HepG2 (cell line): Measurements from ENCODE around the gene KLF15. TPM values are rescaled to one million over a fixed set of nuclear protein-coding genes. Genes with fewer than 3 reads are reported as not detected.

Experiments
- ATAC-seq: fragments of 200-7000 bp; cut with Tn5 transposase; 3 replicates; pipeline ENCODE4 v1.9.1; 2020; ENCODE audit warnings: mild to moderate bottlenecking, moderate library complexity
- BruUV-seq: library from RNA; stranded (reverse); fragments of 400-500 nt; replicated peaks from 2 replicates; lab custom pipeline; 2021; lab: Mats Ljungman, UMichigan
- CTCF ChIA-PET: fragments of 300-600 bp; formaldehyde crosslinking; extraction: SDS; loops from one replicate; lab custom pipeline; 2021; ENCODE audit warnings: low total read pairs, inconsistent platforms, low intra/inter-chr PET ratio; lab: Yijun Ruan, JAX
- POLR2A ChIA-PET: fragments of 350-600 bp; sonication (Branson Sonifier 250); formaldehyde crosslinking; loops from one replicate; lab custom pipeline; 2020; ENCODE audit warnings: antibody characterized with exemption, inconsistent platforms; lab: Yijun Ruan, JAX
- DNase-seq: peaks from one replicate; pipeline ENCODE4 v3.0.0-alpha.2; 2015; ENCODE audit warnings: low spot score
- FAIRE-seq: peaks from 3 replicates; lab custom pipeline; 2011; peaks lifted over from hg19 to GRCh38; lab: Jason Lieb, UNC
- H2AFZ ChIP-seq: one replicate; pipeline ENCODE4 v1.6.1; 2011; ENCODE audit warnings: low read length, inconsistent platforms
- H3K27ac ChIP-seq: fragments of 300-600 bp; 3 replicates; pipeline ENCODE4 v1.8.0; 2011; ENCODE audit warnings: mixed run types, mild to moderate bottlenecking, mixed read lengths, low read length, inconsistent platforms; ENCODE audit not compliant: insufficient read depth; ENCODE audit errors: extremely low read length
- H3K27me3 ChIP-seq, 2 experiments: fragments of 200-600 bp in 1 of 2; 2 replicates in 1 of 2; 3 replicates in 1 of 2; pipeline versions ENCODE4 v1.6.0 to v1.8.0; 2011; ENCODE audit warnings: low read length in 2 of 2, mild to moderate bottlenecking in 2 of 2, moderate library complexity in 2 of 2, inconsistent platforms in 1 of 2; ENCODE audit not compliant: insufficient read depth in 2 of 2, control insufficient read depth in 1 of 2
- H3K36me3 ChIP-seq, 2 experiments: fragments of 200-600 bp in 1 of 2; replicated peaks in 1 of 2; 2 replicates in 1 of 2; 3 replicates in 1 of 2; pipeline versions ENCODE4 v1.5.1 to v1.8.0; 2011; ENCODE audit warnings: low read length in 2 of 2, inconsistent platforms in 1 of 2; ENCODE audit not compliant: insufficient read depth in 2 of 2, control insufficient read depth in 1 of 2
- H3K4me1 ChIP-seq: 2 replicates; pipeline ENCODE4 v1.5.1; 2012; ENCODE audit warnings: low read length, inconsistent platforms; ENCODE audit not compliant: insufficient read depth
- H3K4me2 ChIP-seq: 2 replicates; pipeline ENCODE4 v1.6.0; 2011; ENCODE audit warnings: low read depth, low read length, inconsistent platforms
- H3K4me3 ChIP-seq, 3 experiments: fragments of 200-600 bp in 1 of 3; sonication (generic), shearing (Covaris generic) in 1 of 3; replicated peaks in 1 of 3; 2 replicates each; pipeline ENCODE4 v1.5.1; 2011 to 2016; ENCODE audit warnings: low read length in 3 of 3, inconsistent platforms in 2 of 3, low read depth in 2 of 3, mild to moderate bottlenecking in 2 of 3, control low read depth in 1 of 3, mixed read lengths in 1 of 3; ENCODE audit not compliant: insufficient read depth in 1 of 3
- H3K79me2 ChIP-seq: one replicate; pipeline ENCODE4 v1.6.1; 2011; ENCODE audit warnings: low read length, inconsistent platforms; ENCODE audit not compliant: insufficient read depth
- H3K9ac ChIP-seq: 2 replicates; pipeline ENCODE4 v1.6.0; 2011; ENCODE audit warnings: mild to moderate bottlenecking, low read depth, low read length, inconsistent platforms; ENCODE audit not compliant: insufficient read depth
- H3K9me3 ChIP-seq: 2 replicates; pipeline ENCODE4 v1.5.1; 2012; ENCODE audit warnings: mild to moderate bottlenecking, low read length
- H4K20me1 ChIP-seq: 2 replicates; pipeline ENCODE4 v1.6.0; 2011; ENCODE audit warnings: inconsistent platforms, mild to moderate bottlenecking, low read length, moderate library complexity; ENCODE audit not compliant: insufficient read depth
- GATA4 ChIP-seq: sonication (generic); IDR thresholded peaks from 2 replicates; pipeline ENCODE4 v1.6.1; 2016; ENCODE audit warnings: antibody characterized with exemption, low read depth, borderline replicate concordance
- HDAC1 ChIP-seq: sonication (generic); formaldehyde crosslinking; IDR thresholded peaks from 2 replicates; pipeline ENCODE4 v1.5.1; 2020; ENCODE audit warnings: mild to moderate bottlenecking, missing genetic modification reagents
- HNF4A ChIP-seq: sonication (generic); formaldehyde crosslinking; IDR thresholded peaks from 2 replicates; pipeline ENCODE4 v1.4.0; 2020; ENCODE audit warnings: missing genetic modification reagents
- MIER3 ChIP-seq: IDR thresholded peaks from 2 replicates; pipeline ENCODE4 v1.6.1; 2016; ENCODE audit warnings: missing compliant biosample characterization, borderline replicate concordance
- NKX3-1 ChIP-seq: sonication (generic); formaldehyde crosslinking; IDR thresholded peaks from 2 replicates; pipeline ENCODE4 v1.5.0; 2020; ENCODE audit warnings: missing genetic modification reagents
- POLR2A ChIP-seq, 2 experiments: IDR thresholded peaks; 2 replicates each; pipeline ENCODE4 v1.6.1; 2011; ENCODE audit warnings: low read depth in 2 of 2, low read length in 2 of 2, mild to moderate bottlenecking in 1 of 2, moderate library complexity in 1 of 2; ENCODE audit not compliant: insufficient read depth in 1 of 2
- PTBP1 ChIP-seq: fragments of 200-400 bp; formaldehyde crosslinking; IDR thresholded peaks from 2 replicates; pipeline ENCODE4 v1.6.1; 2018; ENCODE audit warnings: low read length, low read depth; ENCODE audit not compliant: poor library complexity, severe bottlenecking
- RCOR2 ChIP-seq: IDR thresholded peaks from 2 replicates; pipeline ENCODE4 v1.6.1; 2016; ENCODE audit warnings: missing biosample characterization, missing genetic modification reagents
- SMAD3 ChIP-seq: sonication (generic); formaldehyde crosslinking; IDR thresholded peaks from 2 replicates; pipeline ENCODE4 v1.4.0; 2020; ENCODE audit warnings: missing genetic modification reagents
- SMYD3 ChIP-seq: sonication (generic); formaldehyde crosslinking; IDR thresholded peaks from 2 replicates; pipeline ENCODE4 v1.8.1; 2023; ENCODE audit warnings: mild to moderate bottlenecking, missing genetic modification reagents
- TAF15 ChIP-seq: fragments of 200-400 bp; formaldehyde crosslinking; IDR thresholded peaks from one replicate; pipeline ENCODE4 v1.6.1; 2018; ENCODE audit warnings: mild to moderate bottlenecking, low read depth, low read length; ENCODE audit not compliant: poor library complexity, severe bottlenecking
- ZBTB39 ChIP-seq: sonication (generic); formaldehyde crosslinking; IDR thresholded peaks from 2 replicates; pipeline ENCODE4 v1.5.0; 2020; ENCODE audit warnings: missing genetic modification reagents
- ZFP36 ChIP-seq: fragments of 150-350 bp; IDR thresholded peaks from 2 replicates; pipeline ENCODE4 v1.6.1; 2018; ENCODE audit warnings: borderline replicate concordance, low read length, low read depth; ENCODE audit not compliant: partially characterized antibody
- ZNF138 ChIP-seq: sonication (generic); formaldehyde crosslinking; IDR thresholded peaks from 2 replicates; pipeline ENCODE4 v1.5.0; 2020; ENCODE audit warnings: mild to moderate bottlenecking, low read depth, missing genetic modification reagents
- ZNF17 ChIP-seq: sonication (generic); formaldehyde crosslinking; IDR thresholded peaks from 2 replicates; pipeline ENCODE4 v1.5.0; 2020; ENCODE audit warnings: mild to moderate bottlenecking, missing genetic modification reagents
- ZNF20 ChIP-seq: sonication (generic); formaldehyde crosslinking; IDR thresholded peaks from 2 replicates; pipeline ENCODE4 v1.4.0; 2020; ENCODE audit warnings: mild to moderate bottlenecking, moderate library complexity, missing genetic modification reagents
- ZNF672 ChIP-seq: sonication (generic); formaldehyde crosslinking; IDR thresholded peaks from 2 replicates; pipeline ENCODE4 v1.8.1; 2022; ENCODE audit warnings: missing genetic modification reagents
- ZNF782 ChIP-seq: sonication (generic); formaldehyde crosslinking; IDR thresholded peaks from 2 replicates; pipeline ENCODE4 v1.4.0; 2020; ENCODE audit warnings: missing genetic modification reagents, mild to moderate bottlenecking, borderline replicate concordance
- ZNF878 ChIP-seq: sonication (generic); formaldehyde crosslinking; IDR thresholded peaks from 2 replicates; pipeline ENCODE4 v1.8.1; 2023; ENCODE audit warnings: mild to moderate bottlenecking, missing genetic modification reagents, moderate library complexity
- WGBS: methylation state at CpG from one replicate; pipeline ENCODE4 v1.1.6; 2017; ENCODE audit warnings: low lambda C conversion rate; 5-methylcytosine and 5-hydroxymethylcytosine counted together
- in situ Hi-C: cut with HindIII; loops from 2 replicates; pipeline ENCODE4 v1.10.0; 2017; ENCODE audit warnings: low pct_unique_long_range_greater_than_20kb; ENCODE audit not compliant: extremely low pct_ligation_motif_present
- intact Hi-C: fragments of 100-400 bp; cut with micrococcal nuclease; formaldehyde crosslinking; loops from one replicate; pipeline ENCODE4 v1.10.0; 2022; ENCODE audit not compliant: unreplicated experiment
- polyA plus RNA-seq, 8 experiments: library from polyadenylated mRNA; depleted of rRNA in 3 of 8; stranded (reverse) in 7 of 8; unstranded in 1 of 8; fragments of >200 nt; fragmentation: Illumina TruSeq in 4 of 8; extraction: Trizol in 4 of 8; gene quantifications; 2 replicates each; pipeline versions ENCODE4 v1.2.1 to v1.2.3, GENCODE V29; 2011 to 2016; ENCODE audit warnings: low read depth in 4 of 8, missing spikeins in 1 of 8, mixed read lengths in 1 of 8; ENCODE audit not compliant: insufficient read depth in 1 of 8
- total RNA-seq, 5 experiments: library from RNA; depleted of rRNA; stranded (reverse); fragments of >200 nt; fragmentation: Illumina TruSeq; extraction: Trizol; gene quantifications; 2 replicates each; pipeline ENCODE4 v1.2.3, GENCODE V29; 2016; ENCODE audit warnings: low read depth in 1 of 5

KLF15 gene
- total and polyA plus RNA-seq, 2 of the 13 experiments (the other 11 are each of a cell fraction or from before 2014, with no cell fraction given) = 7.1 to 7.8 TPM

- peaks cover 0 to 13% of the 10 kb centered on the region in 2 experiments; a peak in 1 of 5 replicates for H3K27me3 ChIP-seq
- H2AFZ ChIP-seq = no peak overlapping the region
- 79% methylated on average over 15 of the region's 15 CpGs for WGBS
- H3K4me1 ChIP-seq = peaks cover 13% of the 10 kb centered on the region
- H3K27ac ChIP-seq = no peak overlapping the region
- FAIRE-seq (no peak), ATAC-seq (no peak), DNase-seq (no peak)
- H3K9me3 ChIP-seq = no peaks in the 10 kb centered on the region
- CTCF ChIA-PET = interaction anchor here (1.4 to 2.9 kb wide), 8 partner anchors 123 to 256 kb away, joined by 3 to 54 read pairs (median 10); no protein-coding TSS in a partner anchor
- no peak for TF ChIP-seq ZBTB39 (CRISPR knock-in tag)
- no peak for TF ChIP-seq ZNF878 (CRISPR knock-in tag)
- TF ChIP-seq ZNF20 (CRISPR knock-in tag) = no peak
- TF ChIP-seq PTBP1 = no peak
- no peak for TF ChIP-seq POLR2A (IDR thresholded peaks at IDR 0.05; ENCODE audit: insufficient read depth in 1 of 2, low read depth in 2 of 2, low read length in 2 of 2)
- TF ChIP-seq SMAD3 (CRISPR knock-in tag) = no peak
- TF ChIP-seq GATA4 = no peak
- no peak for TF ChIP-seq RCOR2 (CRISPR knock-in tag)
- TF ChIP-seq HNF4A (CRISPR knock-in tag) = no peak
- no peak for TF ChIP-seq ZFP36
- TF ChIP-seq ZNF782 (CRISPR knock-in tag) = no peak
- no peak for TF ChIP-seq SMYD3 (CRISPR knock-in tag)
- no peak for TF ChIP-seq TAF15
- TF ChIP-seq ZNF138 (CRISPR knock-in tag) = no peak
- no peak for TF ChIP-seq NKX3-1 (CRISPR knock-in tag)
- TF ChIP-seq ZNF17 (CRISPR knock-in tag) = no peak
- no peak for TF ChIP-seq ZNF672 (CRISPR knock-in tag)
- no peak for TF ChIP-seq MIER3 (CRISPR knock-in tag)
- no peak for TF ChIP-seq HDAC1 (CRISPR knock-in tag)
- in situ Hi-C loops = loop anchor here (5.0 kb wide), 1 partner anchor 143 kb away; no protein-coding TSS in a partner anchor
- intact Hi-C loops = no loop called here
- no peaks in the 10 kb centered on the region for H4K20me1 ChIP-seq
- BruUV-seq = no TSS peak
- POLR2A ChIA-PET = no interaction called here
- no peaks in the 10 kb centered on the region for H3K79me2 ChIP-seq
- H3K36me3 ChIP-seq = no peaks in the 10 kb centered on the region
- no peak overlapping the region for H3K4me2 ChIP-seq
- no peak overlapping the region for H3K9ac ChIP-seq
- H3K4me3 ChIP-seq = no peak overlapping the region
Measured at GRCh38 chr3:126390201-126390600, 33.0 kb upstream of the KLF15 start.
